ENCODE measurements around the gene LRIG2. TPM values are rescaled to one million over a fixed set of nuclear protein-coding genes. Genes with fewer than 3 reads are reported as not detected.

The LRIG2 gene
- total RNA-seq, 1 experiment from 2014 or later, result 11.8 TPM

DNA sequence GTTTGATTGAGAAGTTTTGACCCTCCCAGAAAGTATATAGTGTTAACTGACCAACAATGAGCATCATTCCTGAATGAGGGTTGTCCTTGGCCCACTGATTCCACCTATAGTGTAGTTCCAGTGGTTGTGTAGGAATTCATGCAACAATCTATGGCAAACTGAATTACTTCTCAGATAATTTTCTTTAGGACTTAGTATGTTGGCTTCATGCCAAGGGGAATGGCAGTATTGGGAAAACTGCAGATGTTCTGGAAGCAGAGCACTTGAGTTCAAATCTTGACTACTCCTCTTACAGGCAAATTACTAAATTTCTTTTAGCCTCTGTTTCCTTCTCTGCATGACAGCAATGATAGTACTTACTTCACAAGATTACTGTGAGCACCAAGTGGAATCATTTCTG, 65.8 kb downstream of the LRIG2 start:
- DNase-seq (ENCODE audit: unreplicated experiment), result no peak
- H3K9me3 Mint-ChIP-seq (ENCODE audit: unreplicated experiment), result no peaks in the 10 kb centered on the region
- no peak for TF ChIP-seq CTCF (IDR thresholded peaks at IDR 0.05; ENCODE audit: unreplicated experiment)
- peaks cover 20% of the 10 kb centered on the region for H3K4me1 Mint-ChIP-seq (ENCODE audit: insufficient read depth, unreplicated experiment)
- no peak overlapping the region for H3K4me3 Mint-ChIP-seq (ENCODE audit: unreplicated experiment)
- no TSS peak for BruUV-seq (replicated peaks)
- CTCF ChIA-PET, result interaction anchor here (0.6 to 7.4 kb wide), 8 partner anchors 8 to 673 kb away, joined by 3 to 153 read pairs (median 6); partner anchors contain the start of genes MAGI3 and RSBN1
- H3K36me3 Mint-ChIP-seq (ENCODE audit: insufficient read depth, unreplicated experiment), result no peaks in the 10 kb centered on the region
- POLR2A ChIA-PET, result no interaction called here
- intact Hi-C loops (cut with micrococcal nuclease), result no loop called here
- H3K27me3 Mint-ChIP-seq (ENCODE audit: insufficient read depth, unreplicated experiment), result no peaks in the 10 kb centered on the region
- no peak overlapping the region for H3K27ac Mint-ChIP-seq (ENCODE audit: low read depth, unreplicated experiment)

- intact Hi-C loops (cut with micrococcal nuclease), result loop anchor here (1.0 to 10.0 kb wide), 6 partner anchors 185 to 765 kb away; partner anchors contain the start of genes AP4B1, DCLRE1B and MAGI3
- H3K4me1 Mint-ChIP-seq (ENCODE audit: insufficient read depth, unreplicated experiment), result peaks cover 20% of the 10 kb centered on the region
- ChIA-PET CTCF (interaction anchor here (0.7 to 7.4 kb wide), 16 partner anchors 9 to 671 kb away, joined by 3 to 153 read pairs (median 6); partner anchors contain the start of genes MAGI3 and RSBN1), POLR2A (interaction anchor here (0.6 to 1.3 kb wide), 9 partner anchors 249 to 1453 kb away, joined by 3 to 6 read pairs (median 3); no protein-coding TSS in a partner anchor)
- H3K27ac Mint-ChIP-seq (ENCODE audit: low read depth, unreplicated experiment), result no peak overlapping the region
- no peaks in the 10 kb centered on the region for H3K27me3 Mint-ChIP-seq (ENCODE audit: insufficient read depth, unreplicated experiment)
- DNase-seq (ENCODE audit: unreplicated experiment), result no peak
- BruUV-seq (replicated peaks), result no TSS peak
- no peaks in the 10 kb centered on the region for H3K9me3 Mint-ChIP-seq (ENCODE audit: unreplicated experiment)
- no peak overlapping the region for H3K4me3 Mint-ChIP-seq (ENCODE audit: unreplicated experiment)
- no peaks in the 10 kb centered on the region for H3K36me3 Mint-ChIP-seq (ENCODE audit: insufficient read depth, unreplicated experiment)
- no peak for TF ChIP-seq CTCF (IDR thresholded peaks at IDR 0.05; ENCODE audit: unreplicated experiment)
Measured at GRCh38 chr1:113140176-113140575, 67.2 kb downstream of the LRIG2 start.

DNA sequence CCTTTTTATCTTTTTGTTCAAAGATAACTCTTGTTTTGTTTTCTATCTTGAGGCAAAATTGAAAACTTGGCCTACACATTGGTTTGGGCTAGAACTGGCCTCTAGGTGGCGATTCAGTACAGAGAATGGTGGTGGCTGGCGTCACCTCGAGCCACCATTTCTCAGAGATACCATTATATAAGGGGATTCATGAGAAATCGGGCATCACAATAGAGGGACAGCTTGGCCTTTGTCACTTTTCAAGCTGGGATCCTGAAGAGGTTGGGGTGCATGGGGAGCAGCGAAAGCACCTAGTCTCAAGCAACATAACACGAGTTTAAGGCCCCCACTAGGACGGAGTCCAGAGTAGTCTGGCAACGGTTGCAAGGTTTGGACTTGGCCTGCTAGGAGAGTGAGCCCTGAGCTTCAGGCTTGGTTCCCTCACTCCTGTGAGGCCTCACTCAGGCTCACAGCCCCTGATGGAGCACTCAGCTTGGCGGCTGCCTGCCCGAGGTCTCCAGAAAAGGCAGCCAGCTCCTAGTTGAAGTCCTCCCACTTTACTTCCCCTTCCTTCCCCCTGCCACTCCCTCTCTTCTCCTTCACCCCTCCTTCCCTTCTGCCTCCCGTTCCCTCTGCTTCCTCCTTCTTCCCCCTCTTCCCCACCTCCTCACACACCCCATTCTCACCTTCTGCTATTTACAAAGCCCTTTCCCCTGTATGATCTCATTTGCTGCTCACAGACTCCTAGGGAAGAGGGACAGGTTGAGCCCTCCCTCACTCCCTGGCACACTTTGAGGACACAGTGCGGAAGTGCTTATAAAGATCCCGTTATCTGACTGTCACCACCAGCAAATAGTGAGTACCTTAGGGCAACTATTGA, 67.8 kb downstream of the LRIG2 start:
- intact Hi-C loops (cut with micrococcal nuclease), result loop anchor here (1.0 to 10.0 kb wide), 6 partner anchors 184 to 764 kb away; partner anchors contain the start of genes AP4B1, DCLRE1B and MAGI3
- DNase-seq (ENCODE audit: unreplicated experiment), result peak; percentile 69
- ChIA-PET POLR2A (interaction anchor here (0.8 to 1.9 kb wide), 8 partner anchors 247 to 538 kb away, joined by 3 to 9 read pairs (median 4); partner anchors contain the start of gene MAGI3), CTCF (interaction anchor here (0.5 to 7.4 kb wide), 21 partner anchors 9 to 565 kb away, joined by 3 to 153 read pairs (median 5); partner anchors contain the start of gene MAGI3)
- Mint-ChIP-seq H3K9me3 (ENCODE audit: unreplicated experiment) (no peaks in the 10 kb centered on the region), H3K4me1 (ENCODE audit: insufficient read depth, unreplicated experiment) (peaks cover 20% of the 10 kb centered on the region), H3K4me3 (ENCODE audit: unreplicated experiment) (no peak overlapping the region), H3K27ac (ENCODE audit: low read depth, unreplicated experiment) (no peak overlapping the region), H3K36me3 (ENCODE audit: insufficient read depth, unreplicated experiment) (no peaks in the 10 kb centered on the region), H3K27me3 (ENCODE audit: insufficient read depth, unreplicated experiment) (no peaks in the 10 kb centered on the region)
- TF ChIP-seq CTCF (IDR thresholded peaks at IDR 0.05; ENCODE audit: unreplicated experiment), result peak; percentile 84
- no TSS peak for BruUV-seq (replicated peaks)

Measured in MCF 10A (cell line).